ENCODE measurements around the gene DOCK7.
"Not testable (repeated sequence)": the region's sequence is repeated elsewhere in the genome, so short reads cannot be mapped to it uniquely, and the experiment has no call there.

The DOCK7 gene

GRCh38 chr1:62694479-62694878 lies 6.3 kb upstream of the DOCK7 start:
- DNase-seq (ENCODE audit: low spot score) = not testable (repeated sequence)

DNA sequence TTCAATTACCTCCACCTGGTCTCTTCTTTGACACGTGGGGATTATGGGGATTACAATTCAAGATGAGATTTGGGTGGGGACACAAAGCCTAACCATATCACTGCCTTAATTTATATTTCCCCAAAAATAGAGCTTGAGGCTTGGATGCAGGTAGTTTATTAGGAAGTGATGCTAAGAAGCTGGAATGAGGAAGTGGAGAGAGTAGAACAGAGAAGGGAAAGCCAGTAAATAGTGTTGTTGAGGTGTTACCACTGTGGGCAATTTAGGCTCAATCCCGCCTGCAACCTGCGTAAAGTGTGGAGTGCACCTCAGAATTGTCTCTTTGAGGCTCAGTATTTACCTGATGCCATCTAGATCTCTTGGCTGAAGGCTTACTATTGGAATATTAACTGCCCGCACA lies 4.9 kb upstream of the DOCK7 start:
- DNase-seq (ENCODE audit: low spot score) = no peak

DNA sequence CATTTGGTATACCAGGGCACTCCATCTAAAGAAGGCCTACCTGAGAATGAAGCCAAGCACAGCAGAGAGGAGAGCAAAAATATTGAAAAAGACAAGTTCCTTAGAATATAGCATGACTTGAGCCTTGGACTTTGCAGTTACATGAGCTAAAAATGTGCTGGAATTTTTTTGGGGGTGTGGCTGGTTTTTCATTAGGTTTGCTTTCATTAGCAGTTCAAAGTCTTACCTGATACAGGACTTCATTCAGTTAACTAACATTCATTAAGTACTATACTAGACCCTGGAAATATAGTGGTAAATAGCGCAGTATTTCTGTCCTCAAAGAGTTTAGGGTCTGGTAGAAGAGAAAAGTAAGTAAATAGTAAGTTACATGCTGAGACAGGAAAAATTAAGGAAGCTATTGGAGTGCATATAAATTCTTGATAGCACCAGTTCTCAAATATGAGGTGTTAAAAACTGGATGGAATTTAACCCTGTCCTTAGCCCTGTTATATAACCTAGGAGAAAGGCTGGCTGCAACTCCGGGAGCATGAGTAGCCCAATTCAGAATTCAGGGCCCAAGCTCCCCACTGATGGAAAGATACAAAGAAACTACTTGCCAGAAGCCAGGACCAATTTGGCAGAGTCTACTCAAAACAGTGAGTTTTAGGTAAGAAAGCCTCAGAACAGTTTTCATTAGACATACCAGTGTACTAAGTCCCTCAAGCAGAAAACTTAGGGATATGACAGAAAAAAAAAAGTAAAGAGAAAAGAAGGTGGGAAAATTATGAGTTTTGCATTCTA lies 3.1 kb upstream of the DOCK7 start:
- peak; percentile 58 for DNase-seq (ENCODE audit: low spot score)

GRCh38 chr1:62689524-62689923 lies 1.3 kb upstream of the DOCK7 start:
- no peak for DNase-seq (ENCODE audit: low spot score)

GRCh38 chr1:62688687-62689085 lies 500 bp upstream of the DOCK7 start:
- no peak for DNase-seq (ENCODE audit: low spot score)

GRCh38 chr1:62687421-62687902 lies 724 bp downstream of the DOCK7 start:
- peak; percentile 50 for DNase-seq (ENCODE audit: low spot score)

- no peak for DNase-seq (ENCODE audit: low spot score)
These were observed 1.4 kb downstream of the DOCK7 start for GRCh38 chr1:62686822-62687221.

GRCh38 chr1:62685431-62685859 lies 2.7 kb downstream of the DOCK7 start:
- DNase-seq (ENCODE audit: low spot score) = no peak

DNA sequence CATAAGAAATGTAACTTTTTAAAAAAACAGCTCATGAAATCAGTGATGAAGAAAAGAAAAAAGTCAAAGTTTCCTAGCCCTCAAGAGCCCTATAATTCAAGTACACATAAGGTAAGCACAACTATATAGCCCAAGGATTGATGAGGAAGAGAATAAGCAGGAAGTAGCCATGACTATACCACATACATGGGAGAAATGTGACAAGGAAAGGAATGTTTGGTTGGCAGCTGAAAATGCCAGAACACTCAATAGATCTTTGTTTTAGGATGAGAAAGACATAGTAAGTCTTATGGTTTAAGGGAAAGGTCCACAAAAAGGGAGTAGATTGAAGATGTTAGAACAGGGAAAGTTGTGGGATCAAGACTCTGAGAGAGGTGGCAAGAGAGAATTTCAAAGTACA lies 5.7 kb downstream of the DOCK7 start:
- no peak for DNase-seq (ENCODE audit: low spot score)

DNA sequence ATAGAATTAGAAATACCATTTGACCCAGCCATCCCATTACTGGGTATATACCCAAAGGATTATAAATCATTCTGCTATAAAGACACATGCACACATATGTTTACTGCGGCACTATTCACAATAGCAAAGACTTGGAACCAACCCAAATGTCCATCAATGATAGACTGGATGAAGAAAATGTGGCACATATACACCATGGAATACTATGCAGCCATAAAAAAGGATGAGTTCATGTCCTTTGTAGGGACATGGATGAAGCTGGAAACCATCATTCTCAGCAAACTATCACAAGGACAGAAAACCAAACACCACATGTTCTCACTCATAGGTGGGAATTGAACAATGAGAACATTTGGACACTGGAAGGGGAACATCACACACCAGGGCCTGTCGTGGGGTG lies 7.2 kb downstream of the DOCK7 start:
- DNase-seq (ENCODE audit: low spot score) = not testable (repeated sequence)

- DNase-seq (ENCODE audit: low spot score) = not testable (repeated sequence)
These were observed 10.4 kb downstream of the DOCK7 start for GRCh38 chr1:62677822-62678221.

- no peak for DNase-seq (ENCODE audit: low spot score)
These were observed 11.4 kb downstream of the DOCK7 start for GRCh38 chr1:62676611-62677356.

- DNase-seq (ENCODE audit: low spot score) = no peak
These were observed 14.6 kb downstream of the DOCK7 start for GRCh38 chr1:62673629-62674028.

- DNase-seq (ENCODE audit: low spot score) = no peak
These were observed 16.2 kb downstream of the DOCK7 start for GRCh38 chr1:62672029-62672428.

DNA sequence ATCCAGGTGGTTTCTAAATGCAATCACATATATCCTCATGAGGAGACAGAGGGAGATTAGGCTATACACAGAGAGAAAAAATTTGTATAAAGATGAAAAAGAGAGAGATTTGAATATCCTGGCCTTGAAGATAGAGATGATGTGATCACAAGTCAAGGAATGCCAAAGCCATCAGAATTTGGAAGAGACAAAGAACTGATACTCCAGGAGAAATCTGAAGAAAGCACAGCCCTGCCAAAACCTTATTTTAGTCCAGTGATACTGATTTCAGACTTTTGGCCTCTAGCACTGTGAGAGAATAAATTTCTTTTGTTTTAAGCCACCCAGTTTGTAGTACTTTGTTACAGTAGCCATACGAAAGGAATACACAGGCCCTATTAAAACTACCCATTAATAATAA lies 33.4 kb downstream of the DOCK7 start:
- DNase-seq (ENCODE audit: low spot score) = no peak

DNA sequence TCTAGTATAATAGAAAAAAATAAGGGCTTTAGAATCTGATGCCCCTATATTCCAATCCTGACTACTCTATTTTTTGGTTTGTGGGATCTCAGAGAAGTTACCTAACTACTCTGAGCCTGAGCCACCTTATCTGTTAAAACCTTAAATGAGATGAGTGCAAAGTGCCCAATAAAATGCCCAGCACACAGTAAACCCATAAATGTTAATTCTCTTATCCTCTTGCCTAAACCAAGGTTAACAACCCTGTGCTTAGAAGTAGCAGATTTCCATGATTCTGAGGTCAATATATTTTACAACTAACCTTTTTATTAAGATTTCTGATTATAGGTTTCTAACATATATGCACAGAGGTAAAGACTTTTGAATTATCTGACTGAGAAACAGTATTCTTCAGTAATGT lies 35.8 kb downstream of the DOCK7 start:
- no peak for DNase-seq (ENCODE audit: low spot score)

DNA sequence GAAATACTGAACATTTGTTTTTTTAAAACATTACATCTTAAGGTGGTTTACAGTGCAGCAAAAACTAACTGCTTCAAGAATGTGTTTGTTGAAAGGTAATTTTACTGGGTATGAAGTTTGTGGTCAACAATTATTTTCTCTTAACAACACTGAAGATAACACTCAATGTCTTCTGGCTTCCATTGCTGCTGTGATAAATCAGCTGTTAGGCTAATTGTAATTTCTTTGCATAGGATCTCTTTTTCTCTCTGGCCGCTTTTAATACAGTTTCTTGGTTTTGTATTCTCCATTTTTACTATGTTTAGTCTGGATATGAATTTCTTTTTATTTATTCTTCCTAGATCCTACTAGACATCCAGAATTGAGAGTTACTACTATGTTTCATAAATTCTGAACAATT lies 44.9 kb downstream of the DOCK7 start:
- DNase-seq (ENCODE audit: low spot score) = no peak

- no peak for DNase-seq (ENCODE audit: low spot score)
These were observed 50.6 kb downstream of the DOCK7 start for GRCh38 chr1:62637392-62638105.

DNA sequence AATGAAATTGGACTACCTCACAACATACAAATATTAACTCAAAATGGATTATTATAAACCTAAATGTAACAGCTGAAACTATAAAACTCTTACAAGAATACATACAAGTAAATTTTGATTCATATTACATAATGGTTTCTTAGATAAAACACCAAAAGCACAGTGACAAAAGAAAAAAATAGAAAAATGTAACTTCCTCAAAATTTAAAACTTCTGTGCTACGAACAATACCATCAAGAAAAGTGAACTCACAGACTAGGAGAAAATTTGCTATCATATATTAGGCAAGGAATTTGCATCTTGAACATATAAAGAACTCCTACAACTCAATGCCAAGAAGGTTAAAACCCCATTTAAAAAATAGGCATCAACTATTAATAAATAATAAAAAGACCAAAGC lies 59.7 kb downstream of the DOCK7 start:
- no peak for DNase-seq (ENCODE audit: low spot score)

GRCh38 chr1:62625415-62625814 lies 62.8 kb downstream of the DOCK7 start:
- DNase-seq (ENCODE audit: low spot score) = no peak

GRCh38 chr1:62621907-62622306 lies 66.3 kb downstream of the DOCK7 start:
- DNase-seq (ENCODE audit: low spot score) = peak; percentile 3

GRCh38 chr1:62613890-62614289 lies 74.3 kb downstream of the DOCK7 start:
- no peak for DNase-seq (ENCODE audit: low spot score)

- no peak for DNase-seq (ENCODE audit: low spot score)
These were observed 74.9 kb downstream of the DOCK7 start for GRCh38 chr1:62613325-62613727.

Data from putamen (tissue), 1 donor.